Measurements from ENCODE around the gene AFG1L.

GRCh38 chr6:108464418-108465097 is 169.7 kb downstream of the AFG1L start:
- TF ChIP-seq POLR2AphosphoS5 (IDR thresholded peaks at IDR 0.05; ENCODE audit: borderline replicate concordance, low read depth, low read length) (no peak), EZH2 (IDR thresholded peaks at IDR 0.05) (no peak)
